HCT116 (cell line): ENCODE data around the gene UBE2V1. TPM values are rescaled to one million over a fixed set of nuclear protein-coding genes. Genes with fewer than 3 reads are reported as not detected.

ENCODE experiments used
- ATAC-seq: fragments of 200-7000 bp; cut with Tn5 transposase; 2 replicates; pipeline ENCODE4 v1.9.1; 2020; ENCODE audit warnings: mild to moderate bottlenecking, moderate library complexity
- BruUV-seq: library from RNA; stranded (reverse); fragments of 400-500 nt; replicated peaks from 2 replicates; lab custom pipeline; 2021; lab: Mats Ljungman, UMichigan
- CTCF ChIA-PET: fragments of 300-600 bp; sonication (Branson Sonifier 250); formaldehyde crosslinking; loops from one replicate; lab custom pipeline; 2021; ENCODE audit warnings: antibody characterized with exemption; lab: Charles Lee
- POLR2A ChIA-PET: fragments of 300-600, 350-600 bp; sonication (Branson Sonifier 250); formaldehyde crosslinking; loops from one replicate; lab custom pipeline; 2021; ENCODE audit warnings: antibody characterized with exemption; lab: Charles Lee
- RAD21 ChIA-PET, 2 experiments: fragments of 300-600 bp; sonication (Branson Sonifier 250); formaldehyde crosslinking; loops; one replicate each; lab custom pipeline; 2023; ENCODE audit warnings: low total read pairs in 2 of 2; ENCODE audit not compliant: uncharacterized antibody in 2 of 2, unreplicated experiment in 2 of 2, low non-redundant PET in 1 of 2; lab: Charles Lee
- DNase-seq: peaks from one replicate; pipeline ENCODE4 v3.0.0-alpha.2; 2010; ENCODE audit warnings: low read depth, low spot score
- H2AFZ ChIP-seq: fragments of 200-600 bp; shearing (Covaris generic), sonication (generic); 2 replicates; pipeline ENCODE4 v1.6.1; 2017; ENCODE audit warnings: low read depth, mixed run types, mixed read lengths, antibody characterized with exemption, low read length; ENCODE audit not compliant: poor library complexity, severe bottlenecking
- H3K27ac ChIP-seq: 2 replicates; pipeline ENCODE4 v1.5.1; 2012; ENCODE audit warnings: low read depth, low read length
- H3K27me3 ChIP-seq: fragments of 200-600 bp; sonication (generic); 2 replicates; pipeline ENCODE4 v1.6.1; 2016; ENCODE audit warnings: mixed run types, low read length, mixed read lengths; ENCODE audit not compliant: insufficient read depth
- H3K36me3 ChIP-seq, 2 experiments: fragments of 200-500 bp in 1 of 2; fragments of 200-600 bp in 1 of 2; sonication (Bioruptor generic) in 1 of 2; sonication (generic) in 1 of 2; 2 replicates each; pipeline versions ENCODE4 v1.5.1 to v1.6.1; 2014 to 2016; ENCODE audit warnings: low read length in 2 of 2, inconsistent platforms in 1 of 2, mixed read lengths in 1 of 2, mixed run types in 1 of 2; ENCODE audit not compliant: insufficient read depth in 2 of 2, control insufficient read depth in 1 of 2
- H3K4me1 ChIP-seq, 2 experiments: fragments of 200-600 bp in 1 of 2; sonication (generic) in 1 of 2; 2 replicates each; pipeline versions ENCODE4 v1.5.1 to v1.6.1; 2012 to 2017; ENCODE audit warnings: low read length in 2 of 2, inconsistent platforms in 1 of 2, mild to moderate bottlenecking in 1 of 2, mixed read lengths in 1 of 2, mixed run types in 1 of 2, moderate library complexity in 1 of 2; ENCODE audit not compliant: insufficient read depth in 2 of 2, control insufficient read depth in 1 of 2
- H3K4me2 ChIP-seq: fragments of 200-600 bp; sonication (generic); 2 replicates; pipeline ENCODE4 v1.6.1; 2017; ENCODE audit warnings: mixed run types, low read length, mixed read lengths
- H3K4me3 ChIP-seq, 2 experiments: fragments of 200-600 bp in 1 of 2; sonication (generic) in 1 of 2; replicated peaks in 1 of 2; 2 replicates each; pipeline ENCODE4 v1.5.1; 2011 to 2016; ENCODE audit warnings: low read length in 2 of 2, control low read depth in 1 of 2, low read depth in 1 of 2, mild to moderate bottlenecking in 1 of 2, mixed read lengths in 1 of 2, mixed run types in 1 of 2
- H3K79me2 ChIP-seq: fragments of 200-600 bp; sonication (generic); 2 replicates; pipeline ENCODE4 v1.6.1; 2017; ENCODE audit warnings: mild to moderate bottlenecking, mixed run types, low read length, moderate library complexity, mixed read lengths; ENCODE audit not compliant: insufficient read depth
- H3K9ac ChIP-seq: fragments of 200-600 bp; sonication (generic); 2 replicates; pipeline ENCODE4 v1.6.1; 2016; ENCODE audit warnings: low read length, mixed read lengths
- H3K9me2 ChIP-seq: fragments of 200-600 bp; sonication (generic), shearing (Covaris generic); 2 replicates; pipeline ENCODE4 v1.6.1; 2017; ENCODE audit warnings: mixed run types, mild to moderate bottlenecking, moderate library complexity; ENCODE audit not compliant: insufficient read depth
- H3K9me3 ChIP-seq, 2 experiments: fragments of 200-500 bp in 1 of 2; fragments of 200-600 bp in 1 of 2; sonication (Bioruptor generic) in 1 of 2; sonication (generic) in 1 of 2; 2 replicates each; pipeline ENCODE4 v1.6.1; 2014 to 2017; ENCODE audit warnings: low read length in 2 of 2, mixed read lengths in 2 of 2, inconsistent platforms in 1 of 2, low read depth in 1 of 2, mild to moderate bottlenecking in 1 of 2, mixed run types in 1 of 2, moderate library complexity in 1 of 2; ENCODE audit not compliant: control insufficient read depth in 1 of 2, insufficient read depth in 1 of 2
- H4K20me1 ChIP-seq: fragments of 200-600 bp; sonication (generic), shearing (Covaris generic); 2 replicates; pipeline ENCODE4 v1.6.1; 2017; ENCODE audit warnings: mixed run types, mild to moderate bottlenecking, moderate library complexity; ENCODE audit not compliant: insufficient read depth
- CBX3 ChIP-seq: IDR thresholded peaks from 2 replicates; pipeline ENCODE4 v1.6.1; 2012; ENCODE audit warnings: low read depth
- EGR1 ChIP-seq: IDR thresholded peaks from 2 replicates; pipeline ENCODE4 v1.6.1; 2012; ENCODE audit warnings: low read depth
- ELF1 ChIP-seq: IDR thresholded peaks from 2 replicates; pipeline ENCODE4 v1.6.1; 2012; ENCODE audit warnings: low read depth, borderline replicate concordance
- EZH2 ChIP-seq: fragments of 200-600 bp; sonication (generic); IDR thresholded peaks from 2 replicates; pipeline ENCODE4 v1.6.1; 2017; ENCODE audit warnings: antibody characterized with exemption, mixed run types
- EZH2phosphoT487 ChIP-seq: fragments of 200-600 bp; IDR thresholded peaks from 2 replicates; pipeline ENCODE4 v1.6.1; 2018; ENCODE audit warnings: antibody characterized with exemption, borderline replicate concordance
- POLR2A ChIP-seq: IDR thresholded peaks from 2 replicates; pipeline ENCODE4 v1.7.0; 2011; ENCODE audit warnings: borderline replicate concordance; ENCODE audit not compliant: insufficient read depth, insufficient read length; ENCODE audit errors: extremely low read depth
- POLR2AphosphoS5 ChIP-seq: IDR thresholded peaks from 2 replicates; pipeline ENCODE4 v1.6.1; 2011; ENCODE audit warnings: mild to moderate bottlenecking, low read depth, low read length, moderate library complexity
- RAD21 ChIP-seq: IDR thresholded peaks from 2 replicates; pipeline ENCODE4 v1.6.1; 2012; ENCODE audit warnings: low read depth, mild to moderate bottlenecking
- REST ChIP-seq: IDR thresholded peaks from 2 replicates; pipeline ENCODE4 v1.6.1; 2012; ENCODE audit warnings: low read depth
- SP1 ChIP-seq: IDR thresholded peaks from 2 replicates; pipeline ENCODE4 v1.6.1; 2012; ENCODE audit warnings: low read depth
- SRF ChIP-seq: IDR thresholded peaks from 2 replicates; pipeline ENCODE4 v1.6.1; 2012; ENCODE audit warnings: low read depth
- TCF7L2 ChIP-seq: IDR thresholded peaks from 2 replicates; pipeline ENCODE4 v1.7.0; 2011; ENCODE audit warnings: borderline replicate concordance, inconsistent platforms; ENCODE audit not compliant: insufficient read depth, insufficient read length; ENCODE audit errors: extremely low read depth
- YY1 ChIP-seq: IDR thresholded peaks from 2 replicates; pipeline ENCODE4 v1.6.1; 2011; ENCODE audit warnings: low read length, low read depth, moderate library complexity, mild to moderate bottlenecking; ENCODE audit not compliant: insufficient replicate concordance; ENCODE audit errors: extremely low read depth
- ZNF274 ChIP-seq: fragments of 200-500 bp; sonication (Bioruptor generic); IDR thresholded peaks from 2 replicates; pipeline ENCODE4 v1.6.1; 2014; ENCODE audit warnings: mild to moderate bottlenecking, low read depth, low read length, inconsistent platforms
- intact Hi-C: fragments of 100-400 bp; cut with micrococcal nuclease; formaldehyde crosslinking; loops from 2 replicates; pipeline ENCODE4 v1.10.0; 2022
- total RNA-seq: library from RNA; stranded (reverse); gene quantifications from one replicate; pipeline ENCODE4 v1.2.1, GENCODE V29; 2021; ENCODE audit not compliant: unreplicated experiment
- TF ChIP-seq, protein P1 (sequence below): IDR thresholded peaks from 2 replicates; pipeline ENCODE4 v1.6.1; 2012
- TF ChIP-seq, protein P2 (sequence below): IDR thresholded peaks from 2 replicates; pipeline ENCODE4 v1.6.1; 2011; ENCODE audit warnings: mild to moderate bottlenecking, low read length, moderate library complexity; ENCODE audit not compliant: insufficient replicate concordance; ENCODE audit errors: extremely low read depth
- TF ChIP-seq, protein P3 (sequence below), 3 experiments: fragments of 200-600 bp in 1 of 3; sonication (generic) in 1 of 3; IDR thresholded peaks in 2 of 3; conservative IDR thresholded peaks in 1 of 3; 2 replicates each; pipeline ENCODE4 v1.5.1; 2012 to 2017; ENCODE audit warnings: low read depth in 2 of 3, low read length in 2 of 3, antibody characterized with exemption in 1 of 3, borderline replicate concordance in 1 of 3, control low read depth in 1 of 3, mild to moderate bottlenecking in 1 of 3, mixed read lengths in 1 of 3, mixed run types in 1 of 3, moderate library complexity in 1 of 3; ENCODE audit not compliant: insufficient read depth in 1 of 3

UBE2V1 gene
- total RNA-seq, 1 experiment from 2014 or later, result 114 TPM

DNA sequence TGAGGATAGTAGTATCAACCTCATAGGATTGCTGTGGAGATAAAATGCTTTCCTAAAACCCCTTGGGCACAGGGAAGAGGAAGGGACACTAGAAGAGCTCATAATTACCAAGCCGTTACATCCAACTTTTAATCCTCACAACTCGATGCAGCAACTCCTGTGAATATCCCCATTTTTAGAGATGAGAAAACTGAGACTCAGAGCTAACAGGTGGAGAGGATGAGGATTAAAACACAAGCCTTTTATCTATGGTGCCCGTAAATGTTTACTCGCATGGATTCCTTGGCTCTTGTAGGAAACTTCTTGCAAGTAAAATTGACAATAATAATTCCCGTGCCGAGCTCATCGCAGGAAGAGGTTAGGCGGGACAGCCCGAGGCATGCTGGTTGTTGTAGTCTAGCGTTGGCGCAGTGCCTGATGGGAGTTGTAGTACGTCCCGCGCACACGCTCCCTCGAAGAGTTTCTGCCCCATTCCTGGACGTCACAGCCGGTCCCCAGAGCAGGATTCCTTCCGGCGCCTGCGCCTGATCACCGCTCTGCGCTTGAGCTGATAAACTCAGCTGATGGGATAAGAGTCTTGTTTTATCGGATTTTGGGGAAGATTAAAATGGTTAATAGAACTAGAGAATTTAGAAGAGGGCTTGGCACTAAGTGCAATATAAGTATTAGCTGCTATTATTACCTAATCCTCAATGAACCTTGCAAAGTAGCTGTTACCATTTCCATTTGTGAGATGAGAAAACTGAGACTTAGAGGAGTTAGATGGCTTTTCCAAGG lies 2.8 kb upstream of the UBE2V1 start:
- ATAC-seq (peak; percentile 80), DNase-seq (peak; percentile 90)
- CTCF ChIA-PET, result interaction anchor here (1.0 to 2.7 kb wide), 11 partner anchors 18 to 137 kb away, joined by 3 to 9 read pairs (median 5); partner anchors contain the start of gene PEDS1
- Histone ChIP-seq H4K20me1 (no peaks in the 10 kb centered on the region), H3K9me2 (no peaks in the 10 kb centered on the region), H3K36me3 (no peaks in the 10 kb centered on the region), H3K27me3 (no peaks in the 10 kb centered on the region), H3K4me2 (peak overlapping the region; percentile 94), H2AFZ (peak overlapping the region; percentile 59), H3K79me2 (peaks cover 22% of the 10 kb centered on the region), H3K4me1 (peaks cover 25 to 40% of the 10 kb centered on the region in 2 experiments), H3K27ac (peak overlapping the region; percentile 55), H3K4me3 (peak overlapping the region; percentile 51 to 64), H3K9ac (peak overlapping the region; percentile 68), H3K9me3 (no peaks in the 10 kb centered on the region)
- POLR2A ChIA-PET, result interaction anchor here (0.9 to 2.5 kb wide), 12 partner anchors 10 to 368 kb away, joined by 3 to 11 read pairs (median 4); partner anchors contain the start of genes CEBPB and PEDS1
- RAD21 ChIA-PET, result interaction anchor here (0.6 to 1.3 kb wide), 4 partner anchors 37 to 401 kb away, joined by 3 read pairs; no protein-coding TSS in a partner anchor
- no TSS peak for BruUV-seq
- intact Hi-C loops, result no loop called here
- TF ChIP-seq RAD21 (no peak), EZH2 (no peak), SRF (no peak), POLR2AphosphoS5 (peak; percentile 92), CBX3 (peak; percentile 62; the same call in 1 of the 2 replicates), YY1 (peak; percentile 16), SP1 (no peak; the same call in none of the 2 replicates), POLR2A (peak; percentile 73), TCF7L2 (no peak), ZNF274 (no peak), REST (no peak), ELF1 (no peak; the same call in 1 of the 2 replicates), EZH2phosphoT487 (no peak), EGR1 (no peak)
- TF ChIP-seq, protein P1, sequence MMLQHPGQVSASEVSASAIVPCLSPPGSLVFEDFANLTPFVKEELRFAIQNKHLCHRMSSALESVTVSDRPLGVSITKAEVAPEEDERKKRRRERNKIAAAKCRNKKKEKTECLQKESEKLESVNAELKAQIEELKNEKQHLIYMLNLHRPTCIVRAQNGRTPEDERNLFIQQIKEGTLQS, result no peak
- TF ChIP-seq, protein P2, sequence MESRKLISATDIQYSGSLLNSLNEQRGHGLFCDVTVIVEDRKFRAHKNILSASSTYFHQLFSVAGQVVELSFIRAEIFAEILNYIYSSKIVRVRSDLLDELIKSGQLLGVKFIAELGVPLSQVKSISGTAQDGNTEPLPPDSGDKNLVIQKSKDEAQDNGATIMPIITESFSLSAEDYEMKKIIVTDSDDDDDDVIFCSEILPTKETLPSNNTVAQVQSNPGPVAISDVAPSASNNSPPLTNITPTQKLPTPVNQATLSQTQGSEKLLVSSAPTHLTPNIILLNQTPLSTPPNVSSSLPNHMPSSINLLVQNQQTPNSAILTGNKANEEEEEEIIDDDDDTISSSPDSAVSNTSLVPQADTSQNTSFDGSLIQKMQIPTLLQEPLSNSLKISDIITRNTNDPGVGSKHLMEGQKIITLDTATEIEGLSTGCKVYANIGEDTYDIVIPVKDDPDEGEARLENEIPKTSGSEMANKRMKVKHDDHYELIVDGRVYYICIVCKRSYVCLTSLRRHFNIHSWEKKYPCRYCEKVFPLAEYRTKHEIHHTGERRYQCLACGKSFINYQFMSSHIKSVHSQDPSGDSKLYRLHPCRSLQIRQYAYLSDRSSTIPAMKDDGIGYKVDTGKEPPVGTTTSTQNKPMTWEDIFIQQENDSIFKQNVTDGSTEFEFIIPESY, result no peak
- TF ChIP-seq, protein P3, sequence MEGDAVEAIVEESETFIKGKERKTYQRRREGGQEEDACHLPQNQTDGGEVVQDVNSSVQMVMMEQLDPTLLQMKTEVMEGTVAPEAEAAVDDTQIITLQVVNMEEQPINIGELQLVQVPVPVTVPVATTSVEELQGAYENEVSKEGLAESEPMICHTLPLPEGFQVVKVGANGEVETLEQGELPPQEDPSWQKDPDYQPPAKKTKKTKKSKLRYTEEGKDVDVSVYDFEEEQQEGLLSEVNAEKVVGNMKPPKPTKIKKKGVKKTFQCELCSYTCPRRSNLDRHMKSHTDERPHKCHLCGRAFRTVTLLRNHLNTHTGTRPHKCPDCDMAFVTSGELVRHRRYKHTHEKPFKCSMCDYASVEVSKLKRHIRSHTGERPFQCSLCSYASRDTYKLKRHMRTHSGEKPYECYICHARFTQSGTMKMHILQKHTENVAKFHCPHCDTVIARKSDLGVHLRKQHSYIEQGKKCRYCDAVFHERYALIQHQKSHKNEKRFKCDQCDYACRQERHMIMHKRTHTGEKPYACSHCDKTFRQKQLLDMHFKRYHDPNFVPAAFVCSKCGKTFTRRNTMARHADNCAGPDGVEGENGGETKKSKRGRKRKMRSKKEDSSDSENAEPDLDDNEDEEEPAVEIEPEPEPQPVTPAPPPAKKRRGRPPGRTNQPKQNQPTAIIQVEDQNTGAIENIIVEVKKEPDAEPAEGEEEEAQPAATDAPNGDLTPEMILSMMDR (IDR thresholded peaks at IDR 0.05 in 2 of 3, conservative IDR thresholded peaks at IDR 0.05 in 1 of 3; ENCODE audit: borderline replicate concordance in 1 of 3, insufficient read depth in 1 of 3, low read depth in 2 of 3, low read length in 2 of 3), result no peak
